GM19372 (cell line): ENCODE measurements around the gene H2BK1.

ENCODE experiments used
- ATAC-seq: cut with Tn5 transposase; IDR thresholded peaks from one replicate; pipeline ENCODE4 v1.9.1; 2021; ENCODE audit warnings: mild to moderate bottlenecking, low read depth, moderate library complexity; ENCODE audit not compliant: unreplicated experiment

The H2BK1 gene

GRCh38 chr7:151205730-151206129 lies 4.6 kb downstream of the H2BK1 start:
- ATAC-seq = no peak

DNA sequence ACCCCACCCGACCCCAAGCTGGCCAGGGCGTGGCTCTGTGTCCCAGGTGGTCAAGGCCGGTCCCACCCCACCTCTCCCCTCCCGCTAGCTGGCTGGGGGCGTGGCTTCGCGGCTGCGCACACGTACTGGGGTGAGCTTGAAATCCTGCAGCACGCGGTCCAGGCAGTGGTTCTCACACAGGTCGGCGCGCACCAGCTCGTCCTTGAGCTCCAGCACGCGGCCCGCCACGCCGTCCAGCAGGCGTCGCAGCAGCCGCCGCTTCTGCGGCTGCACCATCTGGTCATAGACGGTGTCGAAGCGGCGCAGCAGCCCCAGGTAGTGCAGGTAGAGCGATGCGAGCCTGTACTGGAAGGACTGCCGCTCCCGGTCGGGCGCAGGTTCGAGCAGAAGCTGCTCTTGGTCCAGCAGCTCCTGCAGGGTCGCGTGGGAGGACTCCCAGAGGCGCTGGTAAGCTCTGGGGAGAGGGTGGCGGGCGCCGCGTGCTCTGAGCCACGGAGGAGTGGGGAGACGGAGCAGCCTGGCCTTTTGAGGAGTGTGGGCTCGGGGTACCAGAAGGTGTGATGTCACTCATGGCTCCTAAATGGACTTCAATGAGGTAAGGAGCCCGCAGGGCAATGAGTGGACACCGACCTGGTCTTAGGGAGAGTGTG lies 5.8 kb downstream of the H2BK1 start:
- ATAC-seq = no peak

DNA sequence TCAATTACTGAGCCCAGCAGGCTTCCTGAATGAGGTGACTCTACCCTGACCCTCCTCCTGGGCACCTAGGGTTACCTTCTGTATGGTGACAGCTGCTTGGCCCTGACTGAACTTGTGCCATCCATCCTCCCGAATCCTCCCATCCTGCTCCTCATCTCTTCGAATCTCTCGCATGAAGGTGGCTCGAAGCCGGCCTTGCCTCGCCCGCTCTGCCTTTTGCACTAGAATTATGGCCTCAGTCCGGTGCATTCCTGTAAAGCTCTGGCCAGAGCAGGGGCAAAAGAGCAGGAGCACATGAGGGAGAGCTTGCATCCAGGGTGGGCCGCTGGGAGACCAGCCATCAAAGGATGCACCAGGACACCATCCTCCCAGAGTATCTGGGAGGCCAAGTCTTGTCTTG lies 7.5 kb downstream of the H2BK1 start:
- ATAC-seq = no peak

GRCh38 chr7:151201751-151202150 lies 8.5 kb downstream of the H2BK1 start:
- no peak for ATAC-seq

DNA sequence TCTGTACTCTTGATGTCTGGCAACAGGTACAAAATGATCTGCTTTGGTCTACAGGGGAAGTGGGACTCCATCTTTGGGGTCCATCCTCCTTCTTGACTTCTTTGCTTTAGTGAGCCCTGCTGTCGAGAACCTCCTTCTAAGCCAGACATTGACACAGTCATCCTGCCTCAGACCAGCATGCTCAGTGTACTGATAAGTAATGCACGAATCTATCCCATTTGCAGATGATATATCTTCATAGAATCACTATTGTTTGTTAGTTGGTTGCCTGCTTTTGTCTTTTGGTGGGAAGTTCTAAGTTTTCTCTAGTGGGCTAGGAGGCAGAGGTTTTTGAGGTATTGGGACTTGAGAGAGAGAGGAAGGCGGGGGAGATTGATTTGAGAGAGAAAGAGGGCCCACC lies 8.9 kb downstream of the H2BK1 start:
- ATAC-seq = no peak

- no peak for ATAC-seq
Measured at GRCh38 chr7:151198945-151199848, 11.1 kb downstream of the H2BK1 start.

DNA sequence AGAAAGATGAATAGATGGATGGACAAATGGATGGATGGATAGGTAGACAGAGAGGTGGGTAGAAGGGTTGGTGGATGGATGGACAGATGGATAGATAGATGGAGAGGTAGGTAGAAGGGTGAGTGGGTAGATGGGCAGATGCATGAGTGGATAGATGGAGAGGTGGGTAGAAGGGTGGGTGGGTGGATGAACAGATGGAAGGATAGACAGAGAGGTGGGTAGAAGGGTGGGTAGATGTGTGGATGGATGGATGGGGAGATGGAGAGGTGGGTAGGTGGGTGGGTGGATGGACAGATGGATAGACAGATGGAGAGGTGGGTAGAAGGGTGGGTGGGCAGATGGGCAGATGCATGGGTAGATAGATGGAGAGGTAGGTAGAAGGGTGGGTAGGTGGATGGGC lies 12.4 kb downstream of the H2BK1 start:
- ATAC-seq = no peak

DNA sequence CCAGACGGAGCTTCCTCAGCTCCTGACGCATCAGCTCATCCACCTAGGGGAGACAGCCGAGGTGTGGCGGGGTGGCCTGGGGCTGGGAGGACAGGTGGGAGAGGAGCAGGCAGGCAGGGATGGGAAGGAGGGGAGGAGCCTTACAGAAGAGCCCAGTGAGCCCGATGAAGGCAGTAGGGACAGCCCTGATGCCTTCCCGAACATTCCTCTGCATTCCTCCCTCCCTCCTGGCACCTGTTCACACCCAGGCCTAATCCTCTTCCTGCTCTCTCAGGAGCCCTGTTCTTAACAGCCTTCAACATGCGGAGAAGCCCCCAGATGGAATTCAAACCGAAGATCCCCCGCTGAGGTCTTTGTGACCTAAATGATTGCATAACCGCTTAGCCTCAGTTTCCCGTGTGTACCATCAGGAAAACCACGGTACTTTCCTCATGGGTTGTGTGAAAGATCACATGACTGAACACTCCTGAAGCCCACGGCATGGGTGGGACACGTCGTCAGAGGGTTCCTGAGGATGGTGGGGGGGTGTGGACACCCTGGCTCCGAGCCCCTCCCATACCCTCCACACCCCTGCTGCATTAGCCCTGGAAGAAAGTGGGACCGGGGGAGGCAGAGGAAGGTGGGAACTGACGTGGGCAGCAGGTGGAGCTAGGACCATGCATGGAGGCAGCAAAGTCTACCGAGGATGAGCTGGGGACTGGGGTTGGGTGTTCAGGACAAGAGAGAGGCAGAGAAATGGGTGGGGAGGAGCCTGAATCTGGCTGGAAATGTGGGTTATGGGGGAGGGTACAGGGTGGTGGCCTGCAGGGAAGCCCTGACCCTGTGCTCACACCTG lies 14.5 kb downstream of the H2BK1 start:
- ATAC-seq = no peak

DNA sequence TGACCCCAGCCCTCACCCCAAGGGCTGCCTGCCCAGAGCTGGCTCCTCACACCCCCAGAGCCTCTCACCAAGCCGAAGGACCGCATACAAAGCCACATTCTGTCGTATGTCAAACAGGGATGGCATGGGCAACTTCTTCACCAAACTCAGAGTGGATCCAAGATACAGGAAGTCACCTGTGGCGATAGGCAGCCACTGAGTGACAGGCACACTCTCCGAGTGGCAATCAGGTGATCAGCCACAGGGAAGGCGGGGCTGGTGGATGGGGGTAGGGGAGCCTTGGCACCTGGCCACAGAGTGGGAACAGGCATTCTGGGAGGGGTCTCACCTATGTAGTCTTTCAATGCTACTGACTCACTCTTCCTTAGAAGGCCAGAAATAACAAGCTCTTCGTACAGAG lies 16.1 kb downstream of the H2BK1 start:
- no peak for ATAC-seq

- no peak for ATAC-seq
Measured at GRCh38 chr7:151193203-151193978, 16.9 kb downstream of the H2BK1 start.

DNA sequence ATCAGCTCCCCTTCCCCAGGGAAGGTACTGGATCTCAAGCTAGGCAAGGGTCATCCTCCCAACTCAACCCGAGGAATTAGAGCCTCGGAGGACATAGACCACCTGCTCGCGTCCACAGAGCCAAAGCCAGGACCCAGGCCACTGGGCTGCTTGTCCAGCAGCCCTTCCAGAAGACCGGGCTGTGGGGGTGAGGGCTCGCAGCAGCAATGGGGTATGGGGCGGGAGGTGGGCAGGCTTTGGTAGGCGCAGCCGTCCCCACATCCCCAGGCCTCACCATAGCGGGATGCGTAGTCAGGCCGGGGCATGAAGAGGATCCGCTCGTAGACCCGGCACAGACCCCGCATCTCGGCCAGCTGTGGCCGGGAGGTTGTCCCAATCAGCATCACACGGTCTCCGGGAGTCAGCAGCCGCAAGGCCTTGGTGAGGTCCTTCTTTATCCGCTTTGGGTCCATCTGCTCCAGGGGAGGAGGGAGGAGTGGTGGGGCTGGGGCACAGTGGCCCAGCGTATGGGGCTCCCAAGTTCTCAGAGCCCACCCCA lies 18.2 kb downstream of the H2BK1 start:
- no peak for ATAC-seq

GRCh38 chr7:151191544-151191943 lies 18.7 kb downstream of the H2BK1 start:
- ATAC-seq = no peak

DNA sequence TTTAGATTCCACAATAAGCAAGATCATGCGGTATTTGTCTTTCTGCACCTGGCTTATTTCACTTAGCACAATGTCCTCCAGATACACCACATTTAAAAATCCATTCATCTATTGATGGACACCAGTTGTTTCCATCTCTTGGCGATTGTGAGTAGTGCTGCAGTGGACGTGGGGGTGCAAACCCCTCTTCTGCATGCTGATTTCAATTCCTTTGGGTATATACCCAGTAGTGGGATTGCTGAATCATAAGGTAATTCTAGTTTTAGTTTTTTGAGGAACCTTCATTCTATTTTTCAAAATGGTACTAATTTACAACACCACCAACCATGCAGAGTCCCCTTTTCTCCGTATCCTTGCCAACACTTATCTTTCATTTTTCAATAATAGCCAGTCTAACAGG lies 21.2 kb downstream of the H2BK1 start:
- no peak for ATAC-seq

DNA sequence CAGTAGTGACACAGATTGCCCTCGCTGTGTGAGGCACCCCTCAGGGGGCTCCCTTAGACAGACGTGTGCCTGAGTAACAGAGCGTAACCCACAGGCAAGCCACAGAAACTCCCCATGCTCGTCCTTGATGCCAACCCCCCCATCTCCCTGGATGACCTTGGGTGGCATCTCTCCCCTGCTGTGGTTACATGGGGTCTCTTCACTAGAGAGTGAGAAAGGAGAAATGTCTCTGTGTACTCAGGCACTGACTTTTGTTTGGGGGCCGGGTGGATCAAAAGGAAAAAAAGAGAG lies 22.1 kb downstream of the H2BK1 start:
- no peak for ATAC-seq

- no peak for ATAC-seq
Measured at GRCh38 chr7:151187409-151188251, 22.7 kb downstream of the H2BK1 start.

DNA sequence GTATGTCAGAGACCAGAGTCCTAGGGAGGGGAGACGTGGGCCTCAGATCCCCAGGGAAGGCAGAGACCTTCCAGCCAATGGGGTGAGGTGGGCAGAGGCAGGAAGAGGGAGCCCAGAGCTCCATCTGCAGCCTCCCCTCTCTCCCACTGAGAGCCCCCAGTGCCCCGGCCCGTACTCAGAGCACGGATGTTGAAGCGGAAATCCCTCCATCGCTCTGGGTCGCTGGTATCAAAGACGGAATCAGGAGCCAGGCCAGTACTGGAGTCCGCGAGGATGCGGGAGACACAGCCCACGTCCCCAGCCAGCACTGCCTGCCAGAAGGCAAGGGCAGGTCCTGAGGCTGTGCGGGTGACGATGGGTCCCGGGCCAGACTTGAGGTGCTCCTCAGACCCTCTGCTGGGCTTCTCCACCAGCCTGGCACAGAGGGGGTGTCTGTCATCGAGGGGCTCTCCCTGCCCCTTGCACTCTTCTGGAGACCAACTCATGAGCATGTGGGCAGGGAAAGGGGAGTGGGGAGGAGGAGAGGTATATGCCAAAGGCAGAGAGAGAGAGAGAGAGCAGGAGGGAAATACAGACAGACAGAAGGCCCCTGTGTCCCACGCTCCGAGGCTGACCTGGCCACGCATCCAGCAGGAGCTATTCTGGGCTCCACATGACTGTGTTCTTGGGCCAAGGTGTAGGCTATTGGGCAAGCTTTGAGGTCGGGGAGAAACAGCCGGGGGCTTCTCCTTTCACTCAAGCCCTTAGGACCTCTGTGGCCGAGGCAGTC lies 23.5 kb downstream of the H2BK1 start, which contains the start of gene ASB10:
Gene ASB10, minus strand, starts transcription at position 611 of the 769 bp plus-strand sequence. Its CDS starts 120 bp downstream, at position 491.
- no peak for ATAC-seq

DNA sequence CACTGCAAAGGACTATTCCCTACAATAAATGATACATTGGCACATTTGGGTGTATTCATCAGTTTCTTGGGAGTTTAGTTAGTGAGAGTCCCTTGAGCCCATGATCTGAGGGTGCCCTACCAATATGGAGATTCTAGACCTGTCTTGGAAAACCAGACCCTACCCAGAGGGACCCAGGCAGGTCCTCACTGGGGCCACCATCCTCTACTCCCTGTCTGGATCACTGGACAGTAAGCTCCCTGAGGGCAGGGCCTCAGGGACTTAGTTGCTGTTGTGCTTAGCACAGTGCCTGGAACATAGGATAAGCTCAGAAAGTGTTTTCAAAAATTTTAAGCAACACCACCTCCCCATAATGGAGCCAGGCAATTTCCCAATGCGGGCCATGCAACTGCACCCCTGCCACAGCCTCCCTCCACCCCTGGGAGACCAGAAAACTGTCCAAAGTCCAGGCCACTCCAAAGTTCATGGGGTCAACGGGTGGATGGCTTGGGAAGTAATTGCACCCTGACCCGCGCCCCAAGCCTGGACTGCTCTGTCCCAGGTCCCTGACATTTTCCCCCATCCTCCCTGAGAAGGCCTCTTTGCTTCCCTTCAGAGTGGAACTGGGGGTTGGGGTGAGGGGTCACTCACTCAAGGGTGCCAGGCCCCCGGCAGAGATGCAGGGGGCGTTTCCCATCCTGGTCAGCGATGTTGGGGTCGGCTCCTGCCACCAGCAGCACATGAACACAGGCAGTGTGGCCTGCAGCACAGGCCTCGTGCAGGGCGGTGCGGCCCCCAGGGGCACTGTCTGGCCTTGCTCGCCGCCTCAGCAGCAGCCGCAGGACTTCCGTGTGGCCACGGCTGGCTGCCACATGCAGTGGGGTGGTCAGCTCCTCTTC lies 24.3 kb downstream of the H2BK1 start:
- ATAC-seq = no peak

DNA sequence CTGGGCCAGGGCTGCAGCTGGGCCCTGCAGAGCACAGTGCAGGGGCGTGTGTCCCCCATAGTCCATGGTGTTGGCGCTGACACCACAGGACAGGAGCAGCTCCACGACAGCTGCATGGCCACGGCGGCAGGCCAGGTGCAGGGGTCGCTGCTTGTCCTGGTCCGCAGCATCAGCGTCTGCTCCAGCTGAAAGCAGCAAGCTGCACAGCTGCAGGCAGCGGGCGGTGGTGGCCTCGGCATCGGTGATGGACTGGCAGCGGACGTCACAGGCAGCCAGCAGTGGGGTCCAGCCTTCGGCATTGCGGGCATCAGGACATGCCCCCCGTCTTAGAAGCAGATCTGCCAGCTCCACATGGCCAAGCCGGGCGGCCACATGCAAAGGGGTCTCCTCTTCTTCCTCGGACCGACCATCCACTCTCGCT lies 29.3 kb downstream of the H2BK1 start:
- no peak for ATAC-seq
